Mesendoderm (in vitro differentiated cells): ENCODE measurements around the gene HLCS.

ENCODE experiments used
- DNase-seq: peaks from one replicate; pipeline ENCODE4 v3.0.0; 2013
- H2AK5ac ChIP-seq: 2 replicates; pipeline ENCODE4 v1.6.1; 2013; ENCODE audit warnings: low read length, inconsistent platforms
- H2BK120ac ChIP-seq: 2 replicates; pipeline ENCODE4 v1.6.1; 2013; ENCODE audit warnings: low read depth, mild to moderate bottlenecking, low read length, moderate library complexity, mixed read lengths
- H2BK15ac ChIP-seq: replicated peaks from 2 replicates; pipeline ENCODE4 v1.6.1; 2013; ENCODE audit warnings: low read depth, mild to moderate bottlenecking, moderate library complexity
- H2BK5ac ChIP-seq: 2 replicates; pipeline ENCODE4 v1.6.1; 2013; ENCODE audit warnings: low read length, inconsistent platforms
- H3K18ac ChIP-seq: 2 replicates; pipeline ENCODE4 v1.6.1; 2013; ENCODE audit warnings: mild to moderate bottlenecking, low read length, mixed read lengths
- H3K23ac ChIP-seq: one replicate; pipeline ENCODE4 v1.6.1; 2013; ENCODE audit warnings: low read length
- H3K27ac ChIP-seq: 2 replicates; pipeline ENCODE4 v1.5.1; 2013; ENCODE audit warnings: low read depth, mild to moderate bottlenecking, inconsistent platforms, low read length, moderate library complexity
- H3K27me3 ChIP-seq: 2 replicates; pipeline ENCODE4 v1.6.1; 2013; ENCODE audit warnings: low read length, control low read depth, mild to moderate bottlenecking, inconsistent platforms; ENCODE audit not compliant: insufficient read depth, poor library complexity
- H3K36me3 ChIP-seq: 2 replicates; pipeline ENCODE4 v1.6.1; 2013; ENCODE audit warnings: low read length, inconsistent platforms; ENCODE audit not compliant: control insufficient read depth, insufficient read depth
- H3K4ac ChIP-seq: one replicate; pipeline ENCODE4 v1.6.1; 2013; ENCODE audit warnings: low read depth, mild to moderate bottlenecking, low read length, moderate library complexity
- H3K4me1 ChIP-seq: 2 replicates; pipeline ENCODE4 v1.6.1; 2013; ENCODE audit warnings: low read depth, low read length, inconsistent platforms; ENCODE audit not compliant: control insufficient read depth
- H3K4me2 ChIP-seq: 2 replicates; pipeline ENCODE4 v1.6.1; 2013; ENCODE audit warnings: low read length
- H3K4me3 ChIP-seq: 2 replicates; pipeline ENCODE4 v1.5.1; 2013; ENCODE audit warnings: mild to moderate bottlenecking, low read length
- H3K56ac ChIP-seq: one replicate; pipeline ENCODE4 v1.6.1; 2013; ENCODE audit warnings: low read length
- H3K79me1 ChIP-seq: 2 replicates; pipeline ENCODE4 v1.6.1; 2013; ENCODE audit warnings: low read length, inconsistent platforms
- H3K79me2 ChIP-seq: 2 replicates; pipeline ENCODE4 v1.6.1; 2013; ENCODE audit warnings: mild to moderate bottlenecking, low read length; ENCODE audit not compliant: control insufficient read depth, insufficient read depth
- H3K9ac ChIP-seq: 2 replicates; pipeline ENCODE4 v1.6.1; 2013; ENCODE audit warnings: low read length, inconsistent platforms
- H4K5ac ChIP-seq: one replicate; pipeline ENCODE4 v1.6.1; 2013; ENCODE audit warnings: low read length
- H4K8ac ChIP-seq: one replicate; pipeline ENCODE4 v1.6.1; 2013; ENCODE audit warnings: low read depth, mild to moderate bottlenecking, control low read depth, low read length, moderate library complexity
- WGBS: extraction: QIAGEN DNeasy Blood & Tissue Kit; methylation state at CpG from one replicate; pipeline ENCODE4 v1.1.7; 2013; ENCODE audit warnings: low lambda C conversion rate, missing lambda C conversion rate; ENCODE audit not compliant: insufficient coverage; ENCODE audit errors: extremely low coverage; 5-methylcytosine and 5-hydroxymethylcytosine counted together

Gene HLCS

GRCh38 chr21:36729310-36729970 is 237.0 kb downstream of the HLCS start:
- Histone ChIP-seq H3K4me3 (no peak overlapping the region), H3K27ac (no peak overlapping the region), H3K4ac (no peak overlapping the region), H3K27me3 (no peaks in the 10 kb centered on the region), H3K9ac (no peak overlapping the region), H3K79me2 (no peaks in the 10 kb centered on the region), H2BK15ac (no peak overlapping the region), H3K56ac (no peak overlapping the region), H4K5ac (no peak overlapping the region), H2BK120ac (no peak overlapping the region), H3K4me2 (no peak overlapping the region), H2BK5ac (no peak overlapping the region), H3K36me3 (no peaks in the 10 kb centered on the region), H4K8ac (no peak overlapping the region), H2AK5ac (no peak overlapping the region), H3K4me1 (no peaks in the 10 kb centered on the region), H3K18ac (no peak overlapping the region), H3K79me1 (no peaks in the 10 kb centered on the region), H3K23ac (no peak overlapping the region)
- DNase-seq, result no peak
- WGBS, result no CpG with 5 or more reads among the region's 18 CpGs

- Histone ChIP-seq H3K27ac (no peak overlapping the region), H4K5ac (no peak overlapping the region), H3K56ac (no peak overlapping the region), H3K27me3 (no peaks in the 10 kb centered on the region), H4K8ac (no peak overlapping the region), H3K23ac (no peak overlapping the region), H3K4ac (no peak overlapping the region), H2BK5ac (no peak overlapping the region), H3K9ac (no peak overlapping the region), H2AK5ac (no peak overlapping the region), H3K36me3 (no peaks in the 10 kb centered on the region), H2BK120ac (no peak overlapping the region), H2BK15ac (no peak overlapping the region), H3K4me2 (no peak overlapping the region), H3K79me1 (no peaks in the 10 kb centered on the region), H3K79me2 (no peaks in the 10 kb centered on the region), H3K4me3 (no peak overlapping the region), H3K18ac (no peak overlapping the region), H3K4me1 (no peaks in the 10 kb centered on the region)
- WGBS, result no CpG with 5 or more reads among the region's 14 CpGs
- DNase-seq, result no peak
Measured at GRCh38 chr21:36728371-36729111, 237.9 kb downstream of the HLCS start.

- H2BK15ac ChIP-seq, result no peak overlapping the region
- no peak overlapping the region for H3K56ac ChIP-seq
- H3K27ac ChIP-seq, result no peak overlapping the region
- no peaks in the 10 kb centered on the region for H3K4me1 ChIP-seq
- no peaks in the 10 kb centered on the region for H3K36me3 ChIP-seq
- H3K27me3 ChIP-seq, result no peaks in the 10 kb centered on the region
- no CpG with 5 or more reads among the region's 6 CpGs for WGBS
- no peak overlapping the region for H4K5ac ChIP-seq
- DNase-seq, result no peak
- no peak overlapping the region for H2BK120ac ChIP-seq
- no peak overlapping the region for H3K4me2 ChIP-seq
- no peak overlapping the region for H2AK5ac ChIP-seq
- no peak overlapping the region for H2BK5ac ChIP-seq
- no peaks in the 10 kb centered on the region for H3K79me2 ChIP-seq
- no peaks in the 10 kb centered on the region for H3K79me1 ChIP-seq
- no peak overlapping the region for H3K18ac ChIP-seq
- no peak overlapping the region for H3K23ac ChIP-seq
- H4K8ac ChIP-seq, result no peak overlapping the region
- H3K4ac ChIP-seq, result no peak overlapping the region
- H3K9ac ChIP-seq, result no peak overlapping the region
- H3K4me3 ChIP-seq, result no peak overlapping the region
Measured at GRCh38 chr21:36727866-36728265, 238.6 kb downstream of the HLCS start.

GRCh38 chr21:36725793-36726386 is 240.6 kb downstream of the HLCS start:
- Histone ChIP-seq H3K23ac (no peak overlapping the region), H3K4me3 (no peak overlapping the region), H3K79me1 (no peaks in the 10 kb centered on the region), H3K9ac (no peak overlapping the region), H3K36me3 (no peaks in the 10 kb centered on the region), H2BK5ac (no peak overlapping the region), H3K27me3 (no peaks in the 10 kb centered on the region), H2BK120ac (no peak overlapping the region), H3K4me2 (no peak overlapping the region), H4K8ac (no peak overlapping the region), H4K5ac (no peak overlapping the region), H3K4me1 (no peaks in the 10 kb centered on the region), H3K4ac (no peak overlapping the region), H3K18ac (no peak overlapping the region), H2BK15ac (no peak overlapping the region), H3K27ac (no peak overlapping the region), H2AK5ac (no peak overlapping the region), H3K79me2 (no peaks in the 10 kb centered on the region), H3K56ac (no peak overlapping the region)
- no peak for DNase-seq
- WGBS, result no CpG with 5 or more reads among the region's 12 CpGs

GRCh38 chr21:36724660-36725059 is 241.8 kb downstream of the HLCS start:
- Histone ChIP-seq H3K79me2 (no peaks in the 10 kb centered on the region), H3K79me1 (no peaks in the 10 kb centered on the region), H3K4me3 (no peak overlapping the region), H4K5ac (no peak overlapping the region), H3K4me1 (no peaks in the 10 kb centered on the region), H3K18ac (no peak overlapping the region), H2BK120ac (no peak overlapping the region), H2BK15ac (no peak overlapping the region), H2BK5ac (no peak overlapping the region), H3K23ac (no peak overlapping the region), H3K36me3 (no peaks in the 10 kb centered on the region), H3K4ac (no peak overlapping the region), H2AK5ac (no peak overlapping the region), H3K27ac (no peak overlapping the region), H3K9ac (no peak overlapping the region), H4K8ac (no peak overlapping the region), H3K27me3 (no peaks in the 10 kb centered on the region), H3K56ac (no peak overlapping the region), H3K4me2 (no peak overlapping the region)
- WGBS, result no CpG with 5 or more reads among the region's 3 CpGs
- DNase-seq, result no peak
